GM12873 (cell line): ENCODE results near the gene EIF4EBP2.

Source experiments
- CTCF ChIP-seq: IDR thresholded peaks from 2 replicates; pipeline ENCODE4 v1.5.1; 2012; ENCODE audit warnings: low read depth, mild to moderate bottlenecking, moderate library complexity, low read length, control low read depth; ENCODE audit not compliant: insufficient read depth; ENCODE audit errors: missing control alignments

EIF4EBP2 gene

DNA sequence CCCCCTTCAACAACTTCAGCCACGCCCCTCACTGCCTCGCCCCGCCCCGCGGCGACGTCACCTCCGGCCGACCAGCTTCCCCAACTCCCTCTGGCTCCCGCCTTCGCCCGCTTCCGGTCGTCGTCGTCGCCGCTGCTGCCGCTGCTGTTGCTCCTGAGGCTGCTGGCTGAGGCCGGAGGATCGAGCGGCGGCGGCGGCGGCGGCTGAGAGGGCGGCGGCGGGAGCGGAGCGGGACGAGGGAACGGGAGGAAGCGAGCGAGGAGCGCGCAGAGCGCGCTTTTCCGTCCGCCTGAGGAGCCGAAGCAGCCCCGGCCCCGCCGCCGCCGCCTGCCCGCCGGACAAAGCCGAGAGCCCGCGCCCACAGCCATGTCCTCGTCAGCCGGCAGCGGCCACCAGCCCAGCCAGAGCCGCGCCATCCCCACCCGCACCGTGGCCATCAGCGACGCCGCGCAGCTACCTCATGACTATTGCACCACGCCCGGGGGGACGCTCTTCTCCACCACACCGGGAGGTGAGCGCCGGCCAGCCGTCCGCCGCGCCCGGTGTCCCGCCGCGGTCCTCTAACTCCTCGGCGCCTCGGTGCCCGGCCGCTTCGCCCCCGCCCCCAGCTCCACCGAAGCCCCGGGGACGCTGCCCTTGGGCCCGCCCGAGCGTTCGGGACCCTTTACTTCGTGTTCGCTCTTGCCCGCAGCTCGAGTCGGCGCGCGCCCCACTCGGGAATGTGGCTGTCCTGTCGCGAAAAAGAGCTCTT lies at the start of gene EIF4EBP2:
Gene EIF4EBP2, plus strand, starts transcription at position 110 of the 751 bp plus-strand sequence. Its CDS starts 257 bp downstream, at position 367.
- no peak for TF ChIP-seq CTCF

GRCh38 chr10:70354556-70354955 lies 49.4 kb upstream of the EIF4EBP2 start:
- no peak for TF ChIP-seq CTCF

DNA sequence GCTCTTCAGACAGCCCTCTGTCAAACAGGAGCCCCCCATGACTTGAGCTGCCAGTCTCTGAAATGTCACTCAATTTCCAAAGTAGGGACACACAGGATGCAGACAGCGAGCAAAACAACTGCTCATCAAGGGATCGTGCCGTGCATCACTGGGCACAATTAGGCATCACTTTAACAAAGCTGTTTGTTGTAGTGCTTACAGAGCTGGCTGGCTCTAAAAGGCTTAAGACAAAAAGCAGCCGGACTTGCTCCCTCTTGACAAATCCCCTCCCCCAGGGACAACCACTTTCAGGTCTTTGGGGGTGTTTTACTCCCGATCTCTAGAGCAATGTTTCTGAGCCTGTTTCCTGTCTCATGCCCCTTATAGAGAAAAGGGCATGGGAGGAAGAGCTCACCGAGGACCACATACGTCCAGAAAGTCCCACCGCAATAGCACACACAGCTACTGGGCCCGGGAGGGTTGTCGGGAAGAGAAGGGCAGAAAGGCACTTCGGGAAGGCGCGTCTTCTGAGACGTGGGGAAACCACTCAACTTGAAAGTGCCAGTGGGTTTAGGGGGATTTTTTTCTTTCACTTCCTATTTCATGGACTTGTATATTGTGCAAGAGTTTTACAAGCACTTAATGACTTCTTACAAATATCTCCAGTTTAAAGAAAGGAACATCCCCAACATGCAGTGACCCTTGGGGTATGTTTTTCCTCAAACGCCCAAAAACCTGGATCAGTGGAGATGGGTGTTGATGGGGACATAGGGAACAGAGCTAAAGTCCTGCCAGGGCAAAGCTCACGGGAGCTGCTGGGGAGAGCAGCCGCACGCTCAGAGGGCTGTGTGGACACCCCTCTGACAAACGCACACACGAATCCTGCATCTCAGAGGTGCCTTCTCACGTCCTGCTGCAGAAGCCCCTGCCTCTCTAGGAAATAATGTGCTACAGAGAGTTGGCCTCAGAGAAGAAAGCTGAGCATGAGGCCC lies 48.6 kb upstream of the EIF4EBP2 start:
- no peak for TF ChIP-seq CTCF

GRCh38 chr10:70357565-70357964 lies 46.4 kb upstream of the EIF4EBP2 start:
- no peak for TF ChIP-seq CTCF

- no peak for TF ChIP-seq CTCF
These were observed 45.5 kb upstream of the EIF4EBP2 start for GRCh38 chr10:70358446-70358845.

DNA sequence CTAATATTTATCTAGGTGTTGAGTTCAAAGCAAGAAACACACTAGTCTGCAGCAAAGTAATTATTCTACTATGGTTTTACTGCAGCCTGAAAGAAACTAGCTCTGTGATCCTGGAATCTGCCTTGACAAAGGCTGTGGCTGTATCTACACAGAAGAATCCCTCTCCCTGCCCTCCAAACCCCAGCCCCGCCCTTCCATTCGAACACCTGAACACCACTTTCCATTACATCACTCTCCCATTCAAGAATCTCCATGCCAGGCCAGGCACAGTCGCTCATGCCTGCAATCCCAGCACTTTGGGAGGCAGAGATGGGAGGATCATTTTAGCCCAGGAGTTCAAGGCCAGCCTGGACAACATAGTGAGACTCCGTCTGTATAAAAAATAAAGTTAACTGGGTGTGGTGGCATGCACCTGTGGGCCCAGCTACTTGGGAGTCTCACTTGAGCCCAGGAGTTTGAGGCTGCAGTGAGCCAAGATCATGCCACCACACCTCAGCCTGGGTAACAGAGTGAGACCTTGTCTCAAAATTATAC lies 44.9 kb upstream of the EIF4EBP2 start:
- TF ChIP-seq CTCF: no peak

DNA sequence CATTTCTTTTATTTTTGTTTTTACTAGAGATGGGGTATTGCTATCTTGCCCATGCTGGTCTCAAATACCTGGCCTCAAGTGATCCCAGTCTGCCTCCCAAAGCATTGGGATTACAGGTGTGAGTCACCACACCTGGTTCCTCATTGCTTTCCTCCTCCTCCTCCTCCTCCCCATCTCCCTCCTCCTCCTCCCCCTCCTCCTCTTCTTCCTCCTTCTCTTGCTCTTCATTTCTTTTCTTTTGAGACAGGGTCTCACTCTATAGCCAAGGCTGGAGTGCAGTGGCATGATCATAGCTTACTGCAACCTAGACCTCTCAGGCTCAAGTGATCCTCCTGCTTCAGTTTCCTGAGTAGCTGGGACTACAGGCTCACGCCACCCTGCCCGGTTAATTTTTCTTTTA lies 43.7 kb upstream of the EIF4EBP2 start:
- TF ChIP-seq CTCF: no peak
